SK-N-SH (cell line): ENCODE results near the gene OTOP3.
"Not testable (repeated sequence)": the region's sequence is repeated elsewhere in the genome, so short reads cannot be mapped to it uniquely, and the experiment has no call there.

Experiments
- CTCF ChIP-seq: fragments of 200-600 bp; sonication (generic); IDR thresholded peaks from 2 replicates; pipeline ENCODE4 v1.6.1; 2017; ENCODE audit warnings: antibody characterized with exemption, mild to moderate bottlenecking, moderate library complexity
- TAF1 ChIP-seq: IDR thresholded peaks from 2 replicates; pipeline ENCODE4 v1.6.1; 2012; ENCODE audit warnings: low read depth, mild to moderate bottlenecking, low read length, moderate library complexity, borderline replicate concordance

- TF ChIP-seq CTCF, TAF1: not testable (repeated sequence)
These were observed 47.1 kb downstream of the OTOP3 start for GRCh38 chr17:74982663-74983313.
